BJ (cell line): ENCODE data around the gene CYP11A1. TPM values are rescaled to one million over a fixed set of nuclear protein-coding genes. Genes with fewer than 3 reads are reported as not detected.

Experiments
- CTCF ChIA-PET: fragments of 350-600 bp; formaldehyde crosslinking; extraction: SDS; loops from one replicate; lab custom pipeline; 2021; ENCODE audit warnings: antibody characterized with exemption, inconsistent platforms; lab: Yijun Ruan, JAX
- POLR2A ChIA-PET: fragments of 300-600 bp; sonication (Branson Sonifier 250); formaldehyde crosslinking; extraction: SDS; loops from one replicate; lab custom pipeline; 2021; ENCODE audit warnings: antibody characterized with exemption; lab: Charles Lee
- DNase-seq: peaks from one replicate; pipeline ENCODE4 v3.0.0-alpha.2; 2011; ENCODE audit warnings: low read depth
- H3K27me3 ChIP-seq: 2 replicates; pipeline ENCODE4 v1.6.0; 2011; ENCODE audit warnings: low read length; ENCODE audit not compliant: control insufficient read depth, insufficient read depth
- H3K36me3 ChIP-seq: 2 replicates; pipeline ENCODE4 v1.5.1; 2011; ENCODE audit warnings: low read length; ENCODE audit not compliant: control insufficient read depth, insufficient read depth
- H3K4me3 ChIP-seq: 2 replicates; pipeline ENCODE4 v1.5.1; 2011; ENCODE audit warnings: low read depth, mild to moderate bottlenecking, control low read depth, low read length
- polyA plus RNA-seq: library from polyadenylated mRNA; depleted of rRNA; stranded (reverse); fragments of >200 nt; gene quantifications from 2 replicates; pipeline ENCODE4 v1.2.3, GENCODE V29; 2011
- TF ChIP-seq, protein P1 (sequence below): IDR thresholded peaks from 2 replicates; pipeline ENCODE4 v1.5.1; 2011; ENCODE audit warnings: low read depth, mild to moderate bottlenecking, control low read depth, inconsistent platforms, low read length, moderate library complexity; ENCODE audit not compliant: insufficient read depth

Gene CYP11A1
- polyA plus RNA-seq, 1 experiment = 0.70 TPM

GRCh38 chr15:74387621-74388362, 20.3 kb upstream of the CYP11A1 start:
- no peaks in the 10 kb centered on the region for H3K27me3 ChIP-seq
- H3K36me3 ChIP-seq = no peaks in the 10 kb centered on the region
- POLR2A ChIA-PET = no interaction called here
- CTCF ChIA-PET = interaction anchor here (1.5 to 26.7 kb wide), 2 partner anchors 19 to 47 kb away, joined by 6 to 622 read pairs; partner anchors contain the start of gene SEMA7A
- no peak for DNase-seq
- no peak overlapping the region for H3K4me3 ChIP-seq
- TF ChIP-seq, protein P1, sequence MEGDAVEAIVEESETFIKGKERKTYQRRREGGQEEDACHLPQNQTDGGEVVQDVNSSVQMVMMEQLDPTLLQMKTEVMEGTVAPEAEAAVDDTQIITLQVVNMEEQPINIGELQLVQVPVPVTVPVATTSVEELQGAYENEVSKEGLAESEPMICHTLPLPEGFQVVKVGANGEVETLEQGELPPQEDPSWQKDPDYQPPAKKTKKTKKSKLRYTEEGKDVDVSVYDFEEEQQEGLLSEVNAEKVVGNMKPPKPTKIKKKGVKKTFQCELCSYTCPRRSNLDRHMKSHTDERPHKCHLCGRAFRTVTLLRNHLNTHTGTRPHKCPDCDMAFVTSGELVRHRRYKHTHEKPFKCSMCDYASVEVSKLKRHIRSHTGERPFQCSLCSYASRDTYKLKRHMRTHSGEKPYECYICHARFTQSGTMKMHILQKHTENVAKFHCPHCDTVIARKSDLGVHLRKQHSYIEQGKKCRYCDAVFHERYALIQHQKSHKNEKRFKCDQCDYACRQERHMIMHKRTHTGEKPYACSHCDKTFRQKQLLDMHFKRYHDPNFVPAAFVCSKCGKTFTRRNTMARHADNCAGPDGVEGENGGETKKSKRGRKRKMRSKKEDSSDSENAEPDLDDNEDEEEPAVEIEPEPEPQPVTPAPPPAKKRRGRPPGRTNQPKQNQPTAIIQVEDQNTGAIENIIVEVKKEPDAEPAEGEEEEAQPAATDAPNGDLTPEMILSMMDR = no peak

DNA sequence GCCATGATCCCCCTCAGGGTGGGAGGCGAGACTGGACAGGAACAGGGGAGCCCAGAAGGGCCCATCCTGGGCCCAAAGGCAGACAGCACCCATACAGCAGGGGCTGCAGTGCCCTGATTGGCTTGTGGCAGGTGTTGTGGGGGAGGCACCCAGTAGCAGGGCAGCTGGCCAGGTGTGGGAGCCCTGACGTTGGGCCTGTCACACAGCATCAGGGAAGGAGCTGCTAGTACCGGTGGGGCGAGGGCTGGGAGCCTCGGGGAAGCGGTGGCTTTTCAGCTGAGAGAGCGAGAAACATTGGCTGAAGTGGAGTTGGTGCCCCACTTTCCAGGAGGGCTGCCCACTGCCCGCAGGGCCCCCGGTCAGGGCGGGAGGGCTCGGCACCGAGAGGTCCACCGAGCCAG, 19.7 kb upstream of the CYP11A1 start:
- POLR2A ChIA-PET = no interaction called here

DNA sequence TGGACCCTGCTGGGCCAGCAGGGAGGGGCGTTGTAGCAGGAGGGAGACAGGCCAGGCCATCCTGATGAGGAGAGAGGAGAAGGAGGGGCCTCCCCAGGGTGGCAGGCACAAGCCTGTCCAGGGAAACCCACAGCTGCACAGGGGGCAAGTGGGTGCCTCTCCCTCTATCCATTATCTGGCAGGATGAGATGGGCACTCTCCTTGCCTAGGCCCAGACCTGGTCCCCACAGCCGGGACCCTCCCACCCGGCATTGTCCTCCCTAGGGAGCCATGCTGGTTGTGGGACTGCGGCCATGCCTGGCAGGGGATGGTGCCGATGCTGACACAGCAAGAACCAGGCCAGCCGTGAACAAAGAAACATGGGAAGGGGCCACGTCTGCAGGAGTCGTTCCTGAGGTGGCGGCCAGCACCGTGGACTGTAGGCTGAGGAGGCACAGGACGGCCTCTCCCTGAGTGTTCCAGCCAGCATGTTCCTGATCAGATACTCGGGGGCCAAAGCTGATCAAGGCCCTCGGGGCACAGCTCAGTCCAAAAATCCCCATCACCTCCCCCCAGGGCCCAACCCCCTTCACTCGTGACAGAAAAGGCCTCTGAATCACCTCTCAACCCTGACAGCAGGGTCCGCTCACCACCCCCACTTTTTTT, 19.2 kb upstream of the CYP11A1 start:
- Histone ChIP-seq H3K36me3 (no peaks in the 10 kb centered on the region), H3K27me3 (no peaks in the 10 kb centered on the region), H3K4me3 (no peak overlapping the region)
- ChIA-PET POLR2A (no interaction called here), CTCF (interaction anchor here (1.5 to 26.7 kb wide), 4 partner anchors 9 to 74 kb away, joined by 5 to 622 read pairs (median 16); partner anchors contain the start of genes SEMA7A and UBL7)
- no peak for DNase-seq
- TF ChIP-seq, protein P1 = no peak

More for the DNA sequence above, 19.7 kb upstream of the CYP11A1 start:
- TF ChIP-seq, protein P1 = no peak
- DNase-seq = no peak
- CTCF ChIA-PET = interaction anchor here (3.6 to 26.7 kb wide), 2 partner anchors 13 to 48 kb away, joined by 27 to 622 read pairs; partner anchors contain the start of gene SEMA7A
- no peaks in the 10 kb centered on the region for H3K27me3 ChIP-seq
- H3K36me3 ChIP-seq = no peaks in the 10 kb centered on the region
- H3K4me3 ChIP-seq = no peak overlapping the region

- H3K27me3 ChIP-seq = no peaks in the 10 kb centered on the region
- CTCF ChIA-PET = interaction anchor here (0.6 to 26.7 kb wide), 6 partner anchors 10 to 381 kb away, joined by 3 to 622 read pairs (median 6); partner anchors contain the start of genes SEMA7A and UBL7
- no peak overlapping the region for H3K4me3 ChIP-seq
- TF ChIP-seq, protein P1 = no peak
- POLR2A ChIA-PET = no interaction called here
- H3K36me3 ChIP-seq = no peaks in the 10 kb centered on the region
- DNase-seq = no peak
Observed at GRCh38 chr15:74385733-74386132, 18.3 kb upstream of the CYP11A1 start.

DNA sequence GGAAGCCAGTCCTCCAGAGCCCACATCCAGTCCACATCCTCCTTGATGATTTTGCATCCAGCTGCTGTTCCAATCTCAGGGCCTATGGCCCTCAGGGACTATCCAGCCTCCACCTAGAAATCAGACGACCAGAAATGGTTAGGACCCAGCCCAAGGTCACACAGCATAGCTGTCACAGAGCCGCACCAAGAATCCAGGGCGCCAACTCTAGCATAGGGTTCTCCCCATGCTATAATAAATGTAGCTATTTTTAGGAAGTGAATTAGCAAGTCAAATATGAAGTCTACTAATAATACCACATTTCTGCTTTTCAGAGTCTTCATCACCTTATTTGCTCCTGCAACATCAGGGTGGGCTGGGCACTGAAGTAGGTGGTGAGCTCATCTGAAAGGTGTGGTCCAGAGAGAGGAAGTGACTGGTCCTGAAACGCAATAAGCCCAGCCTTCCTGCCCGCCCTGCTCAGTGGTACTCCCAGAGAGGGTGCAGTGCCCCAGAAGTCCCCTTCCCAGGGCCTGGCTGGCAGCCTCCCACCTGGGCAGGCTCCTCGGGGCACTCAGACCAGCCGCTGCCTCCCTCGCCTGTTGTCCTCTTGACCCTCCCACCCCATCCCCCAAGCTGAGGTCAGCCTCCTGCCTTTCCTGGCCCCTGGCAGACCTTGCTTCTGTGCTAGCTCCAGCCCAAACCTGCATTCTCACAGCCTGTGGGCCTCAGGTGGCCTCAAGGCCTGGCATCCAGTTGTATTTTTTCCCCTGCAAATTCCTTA, 17.6 kb upstream of the CYP11A1 start:
- H3K4me3 ChIP-seq = no peak overlapping the region
- no peaks in the 10 kb centered on the region for H3K27me3 ChIP-seq
- H3K36me3 ChIP-seq = no peaks in the 10 kb centered on the region
- ChIA-PET CTCF (interaction anchor here (0.6 to 26.7 kb wide), 11 partner anchors 9 to 380 kb away, joined by 3 to 622 read pairs (median 5); partner anchors contain the start of genes SEMA7A and UBL7), POLR2A (no interaction called here)
- no peak for DNase-seq
- TF ChIP-seq, protein P1 = no peak
